CD4-positive, alpha-beta T cell (primary cell): ENCODE results near the gene ROBO4. TPM values are rescaled to one million over a fixed set of nuclear protein-coding genes. Genes with fewer than 3 reads are reported as not detected.

Experiments used
- ATAC-seq: fragments of 200-7000 bp; cut with Tn5 transposase; one replicate; pipeline ENCODE4 v1.10.0; 2022; ENCODE audit warnings: mild to moderate bottlenecking; ENCODE audit not compliant: poor library complexity
- CTCF ChIA-PET: fragments of 350-600 bp; sonication (Branson Sonifier 250); formaldehyde crosslinking; loops from one replicate; lab custom pipeline; 2021; ENCODE audit warnings: antibody characterized with exemption, inconsistent platforms; lab: Charles Lee
- POLR2A ChIA-PET: fragments of 350-600 bp; sonication (Branson Sonifier 250); formaldehyde crosslinking; loops from one replicate; lab custom pipeline; 2021; ENCODE audit warnings: antibody characterized with exemption, inconsistent platforms; lab: Charles Lee
- DNase-seq, 14 experiments: peaks; one replicate each; pipeline ENCODE4 v3.0.0-alpha.2; 2013 to 2020; ENCODE audit warnings: mixed read lengths in 2 of 14
- H3K27ac ChIP-seq, 2 donors: one replicate each; pipeline versions ENCODE4 v1.5.1 to v1.7.0; 2013; ENCODE audit warnings: low read length in 2 of 2, low read depth in 1 of 2, mild to moderate bottlenecking in 1 of 2
- H3K27me3 ChIP-seq, 2 experiments: 1 replicate in 1 of 2; 2 replicates in 1 of 2; pipeline versions ENCODE4 v1.6.1 to v1.7.0; 2013; ENCODE audit warnings: low read length in 2 of 2, control low read depth in 1 of 2, mild to moderate bottlenecking in 1 of 2, moderate library complexity in 1 of 2; ENCODE audit not compliant: insufficient read depth in 2 of 2, control insufficient read depth in 1 of 2
- H3K36me3 ChIP-seq: one replicate; pipeline ENCODE4 v1.6.1; 2013; ENCODE audit warnings: low read length, control low read depth; ENCODE audit not compliant: insufficient read depth
- H3K4me1 ChIP-seq: one replicate; pipeline ENCODE4 v1.6.1; 2013; ENCODE audit warnings: low read length, control low read depth; ENCODE audit not compliant: insufficient read depth
- H3K4me3 ChIP-seq: one replicate; pipeline ENCODE4 v1.5.1; 2013; ENCODE audit warnings: mild to moderate bottlenecking, low read length, moderate library complexity
- H3K9me3 ChIP-seq, 2 experiments: 1 replicate in 1 of 2; 2 replicates in 1 of 2; pipeline versions ENCODE4 v1.6.1 to v1.7.0; 2013; ENCODE audit warnings: low read length in 2 of 2, mild to moderate bottlenecking in 2 of 2, control low read depth in 1 of 2, moderate library complexity in 1 of 2; ENCODE audit not compliant: control insufficient read depth in 1 of 2, insufficient read depth in 1 of 2
- H3K27ac Mint-ChIP-seq: one replicate; pipeline ENCODE4 v1.8.0; 2020; ENCODE audit warnings: mixed read lengths
- H3K27me3 Mint-ChIP-seq: one replicate; pipeline ENCODE4 v1.8.0; 2021; ENCODE audit warnings: mixed read lengths
- H3K36me3 Mint-ChIP-seq: one replicate; pipeline ENCODE4 v1.8.0; 2021; ENCODE audit warnings: low read depth, mixed read lengths
- H3K4me1 Mint-ChIP-seq: one replicate; pipeline ENCODE4 v1.8.0; 2021; ENCODE audit warnings: low read depth, mixed read lengths
- H3K4me3 Mint-ChIP-seq: one replicate; pipeline ENCODE4 v1.8.0; 2020; ENCODE audit warnings: mild to moderate bottlenecking, mixed read lengths
- H3K9me3 Mint-ChIP-seq: one replicate; pipeline ENCODE4 v1.8.0; 2020; ENCODE audit warnings: mixed read lengths
- CTCF ChIP-seq: fragments of 200-600 bp; IDR thresholded peaks from one replicate; pipeline ENCODE4 v1.8.0; 2022; ENCODE audit warnings: antibody characterized with exemption, mild to moderate bottlenecking
- intact Hi-C, 2 experiments: fragments of 100-400 bp; cut with DNase I in 1 of 2; cut with micrococcal nuclease in 1 of 2; formaldehyde crosslinking; loops; one replicate each; pipeline versions ENCODE4 v1.15.1 to v1.9.0; 2023 to 2025; cut with DNase I, micrococcal nuclease
- total RNA-seq, 174 experiments: library from RNA in 2 of 174; stranded (reverse) in 2 of 174; gene quantifications; one replicate each; pipeline ENCODE4 v1.2.3 and lab custom pipeline; 2021 to 2026

The ROBO4 gene
- total RNA-seq, 2 experiments from 2014 or later = not detected

GRCh38 chr11:124896071-124896750, 1.5 kb downstream of the ROBO4 start:
- peaks cover 5% of the 10 kb centered on the region for H3K4me1 ChIP-seq
- peaks cover 0 to 2% of the 10 kb centered on the region in 2 experiments for H3K27me3 ChIP-seq
- H3K4me3 ChIP-seq = no peak overlapping the region
- DNase-seq (no peak), ATAC-seq (no peak)
- intact Hi-C loops = no loop called here
- Mint-ChIP-seq H3K9me3 (no peaks in the 10 kb centered on the region), H3K27me3 (peaks cover 20% of the 10 kb centered on the region), H3K4me3 (no peak overlapping the region), H3K4me1 (peaks cover 14% of the 10 kb centered on the region), H3K27ac (no peak overlapping the region), H3K36me3 (no peaks in the 10 kb centered on the region)
- ChIA-PET CTCF (no interaction called here), POLR2A (no interaction called here)
- TF ChIP-seq CTCF = no peak
- no peaks in the 10 kb centered on the region for H3K36me3 ChIP-seq
- H3K27ac ChIP-seq = no peak overlapping the region
- no peaks in the 10 kb centered on the region for H3K9me3 ChIP-seq

GRCh38 chr11:124895471-124895971, 2.1 kb downstream of the ROBO4 start:
- Histone ChIP-seq H3K4me1 (peaks cover 5% of the 10 kb centered on the region), H3K4me3 (no peak overlapping the region), H3K27me3 (no peaks in the 10 kb centered on the region), H3K27ac (no peak overlapping the region), H3K36me3 (no peaks in the 10 kb centered on the region), H3K9me3 (no peaks in the 10 kb centered on the region)
- Mint-ChIP-seq H3K27me3 (peaks cover 16% of the 10 kb centered on the region), H3K4me1 (peaks cover 14% of the 10 kb centered on the region), H3K36me3 (no peaks in the 10 kb centered on the region), H3K9me3 (no peaks in the 10 kb centered on the region), H3K27ac (no peak overlapping the region), H3K4me3 (no peak overlapping the region)
- POLR2A ChIA-PET = no interaction called here
- CTCF ChIA-PET = no interaction called here
- no peak for ATAC-seq
- intact Hi-C loops = no loop called here
- no peak for TF ChIP-seq CTCF
- no peak for DNase-seq

GRCh38 chr11:124894606-124895430, 2.8 kb downstream of the ROBO4 start:
- Mint-ChIP-seq H3K9me3 (no peaks in the 10 kb centered on the region), H3K27ac (no peak overlapping the region), H3K27me3 (peaks cover 14% of the 10 kb centered on the region), H3K36me3 (no peaks in the 10 kb centered on the region), H3K4me3 (no peak overlapping the region), H3K4me1 (peaks cover 14% of the 10 kb centered on the region)
- DNase-seq (no peak), ATAC-seq (no peak)
- H3K4me3 ChIP-seq = no peak overlapping the region
- CTCF ChIA-PET = no interaction called here
- intact Hi-C loops = no loop called here
- H3K27me3 ChIP-seq = no peaks in the 10 kb centered on the region
- no peaks in the 10 kb centered on the region for H3K9me3 ChIP-seq
- peaks cover 5% of the 10 kb centered on the region for H3K4me1 ChIP-seq
- no peaks in the 10 kb centered on the region for H3K36me3 ChIP-seq
- H3K27ac ChIP-seq = no peak overlapping the region
- POLR2A ChIA-PET = no interaction called here
- no peak for TF ChIP-seq CTCF
